Sigmoid colon (tissue), 4 donors: Measurements from ENCODE around the gene PLXDC1.

Experiments used
- CTCF ChIP-seq, 4 experiments: fragments of 450-650 bp in 3 of 4; fragments of 200-600 bp in 1 of 4; IDR thresholded peaks; one replicate each; pipeline ENCODE4 v1.5.1; 2016 to 2019; ENCODE audit warnings: antibody characterized with exemption in 4 of 4, mild to moderate bottlenecking in 3 of 4, moderate library complexity in 2 of 4
- EP300 ChIP-seq, 4 donors: sonication (generic); formaldehyde crosslinking; IDR thresholded peaks; one replicate each; pipeline ENCODE4 v1.6.1; 2017; ENCODE audit warnings: antibody characterized with exemption in 4 of 4
- POLR2A ChIP-seq, 2 donors: fragments of 450-650 bp; IDR thresholded peaks; one replicate each; pipeline ENCODE4 v1.6.1; 2016; ENCODE audit warnings: antibody characterized with exemption in 2 of 2, mild to moderate bottlenecking in 2 of 2, moderate library complexity in 2 of 2
- POLR2AphosphoS5 ChIP-seq, 4 donors: sonication (generic); formaldehyde crosslinking; IDR thresholded peaks; one replicate each; pipeline ENCODE4 v1.6.1; 2017; ENCODE audit warnings: antibody characterized with exemption in 4 of 4

- no peak for TF ChIP-seq CTCF (IDR thresholded peaks at IDR 0.05)
- TF ChIP-seq POLR2A (IDR thresholded peaks at IDR 0.05): no peak
- TF ChIP-seq POLR2AphosphoS5 (IDR thresholded peaks at IDR 0.05): no peak
- no peak for TF ChIP-seq EP300 (IDR thresholded peaks at IDR 0.05)
Measured at GRCh38 chr17:39022924-39023323, 128.5 kb downstream of the PLXDC1 start.
